ENCODE data around the gene MIS18BP1. TPM values are rescaled to one million over a fixed set of nuclear protein-coding genes. Genes with fewer than 3 reads are reported as not detected.
A peak's percentile ranks its signal among the peaks of the same experiment; 100 is the strongest.

The MIS18BP1 gene
- total RNA-seq, 2 donors from 2014 or later, result 6.1 to 10.4 TPM

DNA sequence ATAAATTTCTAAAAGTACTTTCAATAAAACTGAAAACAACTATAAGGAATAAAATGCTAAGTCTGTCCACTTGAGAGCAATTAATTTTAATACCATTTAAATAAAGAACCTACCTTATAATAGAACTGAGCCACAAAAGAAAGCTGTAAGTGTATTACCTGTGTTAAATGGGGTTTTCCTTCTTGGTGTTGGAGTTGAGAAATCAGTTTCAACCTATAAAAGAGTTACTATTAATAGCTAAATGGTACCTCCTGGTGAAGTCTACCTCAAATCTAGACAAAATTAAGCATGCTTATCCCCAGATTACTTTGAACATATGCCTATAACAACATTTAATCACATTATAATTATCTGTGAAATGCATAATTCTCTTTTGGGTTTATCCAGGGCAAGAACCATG is 48.8 kb downstream of the MIS18BP1 start:
- Histone ChIP-seq H3K9me3 (no peaks in the 10 kb centered on the region), H3K27ac (no peak overlapping the region), H3K4me1 (no peaks in the 10 kb centered on the region), H3K27me3 (no peaks in the 10 kb centered on the region), H3K4me3 (no peak overlapping the region), H3K36me3 (no peaks in the 10 kb centered on the region)
- TF ChIP-seq CTCF (IDR thresholded peaks at IDR 0.05), result no peak
- no peak for DNase-seq (ENCODE audit: low spot score)

DNA sequence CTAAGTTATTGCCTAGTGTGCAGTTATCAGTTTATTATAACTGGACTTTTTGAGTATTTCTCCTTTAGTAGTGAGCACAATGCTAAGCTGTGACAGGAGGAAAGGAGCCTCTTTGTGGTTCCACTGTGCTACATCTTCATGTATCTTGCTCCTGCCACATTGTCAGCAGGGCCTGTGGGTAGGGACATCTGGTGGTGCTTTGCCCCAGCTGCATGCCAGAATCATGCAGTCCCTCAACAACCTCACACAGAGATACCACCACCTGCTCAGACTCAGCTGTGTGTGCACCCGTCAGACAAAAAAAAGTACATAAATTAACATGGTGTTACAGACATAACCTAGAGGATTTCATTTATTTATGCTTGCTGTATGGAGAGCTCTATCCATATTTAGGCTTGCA is 51.1 kb downstream of the MIS18BP1 start:
- H3K9me3 ChIP-seq, result no peaks in the 10 kb centered on the region
- H3K36me3 ChIP-seq, result no peaks in the 10 kb centered on the region
- no peak overlapping the region for H3K4me3 ChIP-seq
- DNase-seq (ENCODE audit: low spot score), result no peak
- peak in 1 of 2 donors; percentile 22 for TF ChIP-seq CTCF (IDR thresholded peaks at IDR 0.05)
- H3K4me1 ChIP-seq, result no peaks in the 10 kb centered on the region
- no peaks in the 10 kb centered on the region for H3K27me3 ChIP-seq
- H3K27ac ChIP-seq, result no peak overlapping the region

GRCh38 chr14:45199230-45199629 is 53.8 kb downstream of the MIS18BP1 start:
- no peak for DNase-seq (ENCODE audit: low spot score)
- Histone ChIP-seq H3K9me3 (no peaks in the 10 kb centered on the region), H3K27me3 (no peaks in the 10 kb centered on the region), H3K4me3 (no peak overlapping the region), H3K4me1 (no peaks in the 10 kb centered on the region), H3K27ac (no peak overlapping the region), H3K36me3 (no peaks in the 10 kb centered on the region)
- TF ChIP-seq CTCF (IDR thresholded peaks at IDR 0.05), result no peak

DNA sequence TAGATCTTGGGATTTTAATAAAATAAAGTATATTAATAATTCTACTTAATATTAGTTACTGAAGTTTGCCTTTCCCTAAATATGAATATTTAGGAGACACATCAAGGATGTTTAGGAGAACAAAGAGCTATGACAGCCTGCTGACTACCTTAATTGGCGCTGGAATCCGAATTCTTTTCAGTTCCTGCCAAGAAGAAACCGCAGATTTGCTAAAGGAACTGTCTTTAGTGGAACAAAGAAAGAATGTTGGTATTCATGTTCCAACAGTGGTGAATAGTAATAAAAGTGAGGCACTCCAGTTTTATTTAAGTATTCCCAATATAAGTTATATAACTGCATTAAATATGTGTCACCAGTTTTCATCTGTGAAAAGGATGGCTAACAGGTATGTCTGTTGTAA is 54.5 kb downstream of the MIS18BP1 start:
- Histone ChIP-seq H3K27ac (no peak overlapping the region), H3K27me3 (no peaks in the 10 kb centered on the region), H3K36me3 (no peaks in the 10 kb centered on the region), H3K4me1 (no peaks in the 10 kb centered on the region), H3K9me3 (no peaks in the 10 kb centered on the region), H3K4me3 (no peak overlapping the region)
- no peak for TF ChIP-seq CTCF (IDR thresholded peaks at IDR 0.05)
- DNase-seq (ENCODE audit: low spot score), result no peak

GRCh38 chr14:45194964-45195363 is 58.0 kb downstream of the MIS18BP1 start:
- Histone ChIP-seq H3K4me3 (no peak overlapping the region), H3K36me3 (no peaks in the 10 kb centered on the region), H3K4me1 (no peaks in the 10 kb centered on the region), H3K27me3 (no peaks in the 10 kb centered on the region), H3K9me3 (no peaks in the 10 kb centered on the region), H3K27ac (no peak overlapping the region)
- no peak for TF ChIP-seq CTCF (IDR thresholded peaks at IDR 0.05)
- DNase-seq (ENCODE audit: low spot score), result no peak

- Histone ChIP-seq H3K4me1 (no peaks in the 10 kb centered on the region), H3K27ac (no peak overlapping the region), H3K4me3 (no peak overlapping the region), H3K36me3 (no peaks in the 10 kb centered on the region), H3K9me3 (no peaks in the 10 kb centered on the region), H3K27me3 (no peaks in the 10 kb centered on the region)
- no peak for TF ChIP-seq CTCF (IDR thresholded peaks at IDR 0.05)
- DNase-seq (ENCODE audit: low spot score), result no peak
Observed at GRCh38 chr14:45185100-45185814, 67.7 kb downstream of the MIS18BP1 start.

Measured in right atrium auricular region (tissue), 2 donors.